ENCODE data around the gene VPS26A. TPM values are rescaled to one million over a fixed set of nuclear protein-coding genes. Genes with fewer than 3 reads are reported as not detected.

VPS26A gene
- 20.3 TPM for total RNA-seq
- 10 to 100 TPM; 34.4 to 51.2 (median 41.1) TPM for polyA plus RNA-seq (ENCODE audit: insufficient read depth in 1 of 8, insufficient read length in 8 of 8, low replicate concordance in 1 of 8)
- long read RNA-seq, donor 1, transcript VPS26A-201 (9 exons, 2,697 nt) = major isoform, 10 of 10 reads
- long read RNA-seq, donor 1, partial matches to known transcripts = 0 of 10 reads
- long read RNA-seq, donor 1, other reads (novel, unspliced or antisense) = 0 of 10 reads
- long read RNA-seq, donor 2, transcript VPS26A-201 (9 exons, 2,697 nt) = major isoform, 5 of 5 reads
- long read RNA-seq, donor 2, partial matches to known transcripts = 0 of 5 reads
- long read RNA-seq, donor 2, other reads (novel, unspliced or antisense) = 0 of 5 reads
- long read RNA-seq, donor 3, transcript VPS26A-201 (9 exons, 2,697 nt) = major isoform, 17 of 32 reads
- long read RNA-seq, donor 3, partial matches to known transcripts = 14 of 32 reads
- long read RNA-seq, donor 3, other reads (novel, unspliced or antisense) = 0 of 32 reads
- long read RNA-seq, donor 4, transcript VPS26A-201 (9 exons, 2,697 nt) = major isoform, 5 of 5 reads
- long read RNA-seq, donor 4, partial matches to known transcripts = 0 of 5 reads
- long read RNA-seq, donor 4, other reads (novel, unspliced or antisense) = 0 of 5 reads
- long read RNA-seq, donor 5, transcript VPS26A-201 (9 exons, 2,697 nt) = major isoform, 21 of 36 reads
- long read RNA-seq, donor 5, partial matches to known transcripts = 15 of 36 reads
- long read RNA-seq, donor 5, other reads (novel, unspliced or antisense) = 0 of 36 reads
- long read RNA-seq, donor 6, transcript VPS26A-201 (9 exons, 2,697 nt) = major isoform, 14 of 19 reads
- long read RNA-seq, donor 6, partial matches to known transcripts = 5 of 19 reads
- long read RNA-seq, donor 6, other reads (novel, unspliced or antisense) = 0 of 19 reads
- long read RNA-seq, donor 7, transcript VPS26A-201 (9 exons, 2,697 nt) = major isoform, 16 of 31 reads
- long read RNA-seq, donor 7, partial matches to known transcripts = 14 of 31 reads
- long read RNA-seq, donor 7, other reads (novel, unspliced or antisense) = 0 of 31 reads
- long read RNA-seq, donor 8, transcript VPS26A-201 (9 exons, 2,697 nt) = major isoform, 14 of 23 reads
- long read RNA-seq, donor 8, partial matches to known transcripts = 8 of 23 reads
- long read RNA-seq, donor 8, other reads (novel, unspliced or antisense) = 0 of 23 reads
- long read RNA-seq, donor 9, transcript VPS26A-201 (9 exons, 2,697 nt) = major isoform, 11 of 11 reads
- long read RNA-seq, donor 9, partial matches to known transcripts = 0 of 11 reads
- long read RNA-seq, donor 9, other reads (novel, unspliced or antisense) = 0 of 11 reads
- long read RNA-seq, donor 10, transcript VPS26A-201 (9 exons, 2,697 nt) = major isoform, 13 of 24 reads
- long read RNA-seq, donor 10, partial matches to known transcripts = 10 of 24 reads
- long read RNA-seq, donor 10, other reads (novel, unspliced or antisense) = 0 of 24 reads
- long read RNA-seq, donor 11, transcript VPS26A-201 (9 exons, 2,697 nt) = major isoform, 17 of 24 reads
- long read RNA-seq, donor 11, partial matches to known transcripts = 7 of 24 reads
- long read RNA-seq, donor 11, other reads (novel, unspliced or antisense) = 0 of 24 reads

DNA sequence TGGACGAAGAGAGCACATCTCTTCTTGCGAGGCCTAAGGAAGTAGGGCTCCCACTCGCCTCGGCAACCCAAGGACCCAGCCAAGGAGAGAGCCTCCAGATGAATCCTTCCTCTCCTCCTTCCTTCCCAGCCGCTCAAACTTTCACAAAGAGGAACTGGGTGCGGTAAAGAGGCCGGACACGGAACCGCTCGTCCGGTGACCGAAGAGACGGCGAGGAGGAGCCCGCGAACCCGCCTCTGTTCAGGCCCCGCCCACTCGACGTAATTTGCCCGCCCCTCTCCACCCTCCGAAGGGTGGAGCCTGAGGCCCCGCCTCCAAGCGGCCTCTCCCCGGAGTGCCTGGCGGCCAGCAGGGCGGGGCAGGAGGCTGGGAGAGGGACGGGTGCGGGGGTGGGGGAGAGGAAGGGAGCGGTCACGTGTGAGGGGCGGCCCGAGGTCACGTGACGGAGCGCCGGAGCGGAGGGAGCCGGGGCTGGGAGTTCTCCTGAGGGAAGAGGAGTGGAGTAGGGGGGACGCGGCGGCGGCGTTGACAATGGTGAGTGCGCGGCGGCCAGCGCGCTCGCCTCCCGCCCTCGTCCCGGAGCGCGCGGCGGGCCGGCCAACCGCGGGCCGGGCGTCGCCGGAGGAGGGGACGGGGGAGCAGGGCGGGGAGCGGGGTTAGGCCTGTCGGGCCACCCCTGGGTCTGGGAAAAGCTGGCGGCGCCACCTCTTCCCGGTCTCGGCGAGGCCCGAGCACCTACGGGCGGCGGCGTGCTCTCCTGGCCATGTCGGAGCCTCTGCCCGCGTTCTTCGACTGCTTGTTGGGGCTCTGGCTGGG lies at the start of gene VPS26A:
Gene VPS26A, plus strand, starts transcription at position 432 of the 816 bp plus-strand sequence. Its CDS starts 100 bp downstream, at position 532.
- DNase-seq = peak; percentile 99
- no peaks in the 10 kb centered on the region for H3K27me3 ChIP-seq (ENCODE audit: control insufficient read depth, insufficient read depth, low read length)
- WGBS (ENCODE audit: insufficient coverage) = under 1% methylated on average over 68 of the region's 82 CpGs
- peak within 1 kb of the TSS; percentile 100 for H3K27ac ChIP-seq (ENCODE audit: low read length)
- H3K4me1 ChIP-seq (ENCODE audit: control insufficient read depth, insufficient read depth, low read length) = peaks cover 4% of the 10 kb centered on the region
- no peaks in the 10 kb centered on the region for H3K9me3 ChIP-seq (replicated peaks; ENCODE audit: control insufficient read depth, low read depth, low read length)
- no peaks in the 10 kb centered on the region for H3K36me3 ChIP-seq (ENCODE audit: control insufficient read depth, insufficient read depth, low read length)
- H3K4me3 ChIP-seq (ENCODE audit: low read length) = peak within 1 kb of the TSS; percentile 91

DNA sequence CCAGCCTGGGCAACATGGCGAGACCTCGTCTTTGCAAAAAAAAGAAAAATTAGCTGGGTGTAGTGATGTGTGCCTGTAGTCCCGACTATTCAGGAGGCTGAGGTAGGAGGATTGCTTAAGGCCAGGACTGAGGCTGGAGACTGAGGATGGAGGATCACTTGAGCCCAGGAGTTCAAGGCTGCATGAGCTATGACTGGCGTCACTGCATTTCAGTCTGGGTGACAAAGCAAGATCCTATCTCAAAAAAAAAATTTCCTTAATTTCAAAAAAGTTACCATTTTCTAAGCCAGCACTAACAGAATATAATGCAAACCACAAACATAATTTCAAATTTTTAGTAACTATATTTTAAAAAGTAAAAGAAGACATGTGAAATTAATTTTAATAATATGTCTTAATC lies 49.4 kb upstream of the VPS26A start:
- Histone ChIP-seq H3K4me3 (ENCODE audit: low read length) (no peak overlapping the region), H3K27ac (ENCODE audit: low read length) (no peak overlapping the region), H3K27me3 (ENCODE audit: control insufficient read depth, insufficient read depth, low read length) (no peaks in the 10 kb centered on the region), H3K4me1 (ENCODE audit: control insufficient read depth, insufficient read depth, low read length) (peaks cover 2% of the 10 kb centered on the region), H3K36me3 (ENCODE audit: control insufficient read depth, insufficient read depth, low read length) (no peaks in the 10 kb centered on the region), H3K9me3 (replicated peaks; ENCODE audit: control insufficient read depth, low read depth, low read length) (no peaks in the 10 kb centered on the region)
- 100% methylated on average over 3 of the region's 4 CpGs for WGBS (ENCODE audit: insufficient coverage)
- no peak for DNase-seq

GRCh38 chr10:69075431-69075830 lies 48.5 kb upstream of the VPS26A start:
- H3K27me3 ChIP-seq (ENCODE audit: control insufficient read depth, insufficient read depth, low read length) = no peaks in the 10 kb centered on the region
- no peak for DNase-seq
- H3K9me3 ChIP-seq (replicated peaks; ENCODE audit: control insufficient read depth, low read depth, low read length) = no peaks in the 10 kb centered on the region
- H3K36me3 ChIP-seq (ENCODE audit: control insufficient read depth, insufficient read depth, low read length) = no peaks in the 10 kb centered on the region
- no CpG with 5 or more reads among the region's 4 CpGs for WGBS (ENCODE audit: insufficient coverage)
- no peaks in the 10 kb centered on the region for H3K4me1 ChIP-seq (ENCODE audit: control insufficient read depth, insufficient read depth, low read length)
- no peak overlapping the region for H3K27ac ChIP-seq (ENCODE audit: low read length)
- no peak overlapping the region for H3K4me3 ChIP-seq (ENCODE audit: low read length)

- H3K9me3 ChIP-seq (replicated peaks; ENCODE audit: control insufficient read depth, low read depth, low read length) = no peaks in the 10 kb centered on the region
- H3K27ac ChIP-seq (ENCODE audit: low read length) = no peak overlapping the region
- no peaks in the 10 kb centered on the region for H3K27me3 ChIP-seq (ENCODE audit: control insufficient read depth, insufficient read depth, low read length)
- H3K4me1 ChIP-seq (ENCODE audit: control insufficient read depth, insufficient read depth, low read length) = no peaks in the 10 kb centered on the region
- no peak for DNase-seq
- no peak overlapping the region for H3K4me3 ChIP-seq (ENCODE audit: low read length)
- no peaks in the 10 kb centered on the region for H3K36me3 ChIP-seq (ENCODE audit: control insufficient read depth, insufficient read depth, low read length)
- WGBS (ENCODE audit: insufficient coverage) = no CpG with 5 or more reads among the region's 2 CpGs
These were observed 45.7 kb upstream of the VPS26A start for GRCh38 chr10:69078311-69078710.

DNA sequence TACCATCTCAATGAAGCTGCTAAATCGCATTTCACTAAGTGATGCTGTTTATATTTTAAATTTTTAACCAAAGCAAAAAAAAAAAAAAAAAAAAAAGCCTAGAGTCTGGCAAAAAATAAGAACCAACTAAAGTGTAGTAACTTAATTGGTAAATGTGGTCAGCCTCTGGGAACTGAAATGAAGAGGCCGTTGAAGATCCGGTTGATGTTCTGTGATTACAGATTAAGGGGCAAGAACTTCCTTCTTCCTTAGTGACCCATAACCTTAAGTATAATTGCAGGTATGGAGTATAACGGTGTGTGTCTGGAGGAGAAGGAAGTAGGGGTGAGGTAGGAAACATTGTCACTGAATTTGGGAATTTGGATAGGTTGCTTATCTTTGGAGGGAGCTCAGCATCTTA lies 43.8 kb upstream of the VPS26A start:
- Histone ChIP-seq H3K27ac (ENCODE audit: low read length) (no peak overlapping the region), H3K4me3 (ENCODE audit: low read length) (no peak overlapping the region), H3K4me1 (ENCODE audit: control insufficient read depth, insufficient read depth, low read length) (peaks cover under 1% of the 10 kb centered on the region), H3K27me3 (ENCODE audit: control insufficient read depth, insufficient read depth, low read length) (no peaks in the 10 kb centered on the region), H3K36me3 (ENCODE audit: control insufficient read depth, insufficient read depth, low read length) (no peaks in the 10 kb centered on the region), H3K9me3 (replicated peaks; ENCODE audit: control insufficient read depth, low read depth, low read length) (no peaks in the 10 kb centered on the region)
- 60% methylated on average over 2 of the region's 4 CpGs for WGBS (ENCODE audit: insufficient coverage)
- no peak for DNase-seq

DNA sequence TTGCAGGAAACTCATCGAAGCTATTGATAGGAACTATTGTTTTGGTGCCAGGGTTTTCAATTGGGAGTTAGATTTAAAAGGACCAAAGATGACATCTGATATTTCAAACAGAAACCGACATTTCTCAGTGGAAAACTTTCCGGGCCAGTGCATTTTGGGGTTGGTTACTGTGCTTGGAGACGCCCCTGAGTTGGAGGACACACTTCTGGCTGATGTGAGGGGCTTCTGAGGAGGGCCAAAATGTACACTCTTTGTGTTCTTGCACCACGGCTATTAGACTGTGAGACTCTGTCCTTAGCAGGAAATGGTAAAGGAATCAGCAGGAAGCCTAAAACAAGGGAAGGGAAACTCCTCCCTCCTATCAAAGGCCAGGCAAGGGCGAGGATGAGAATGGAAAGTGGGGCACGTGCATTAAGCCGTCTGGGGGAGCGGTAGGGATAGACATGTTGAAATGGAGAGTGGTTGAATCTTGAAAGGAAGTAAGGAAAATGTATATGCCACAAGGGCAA lies 37.9 kb upstream of the VPS26A start:
- no peaks in the 10 kb centered on the region for H3K9me3 ChIP-seq (replicated peaks; ENCODE audit: control insufficient read depth, low read depth, low read length)
- DNase-seq = peak; percentile 59
- 30% methylated on average over 7 of the region's 9 CpGs for WGBS (ENCODE audit: insufficient coverage)
- H3K4me1 ChIP-seq (ENCODE audit: control insufficient read depth, insufficient read depth, low read length) = peaks cover 11% of the 10 kb centered on the region
- H3K4me3 ChIP-seq (ENCODE audit: low read length) = no peak overlapping the region
- peak overlapping the region; percentile 72 for H3K27ac ChIP-seq (ENCODE audit: low read length)
- H3K36me3 ChIP-seq (ENCODE audit: control insufficient read depth, insufficient read depth, low read length) = no peaks in the 10 kb centered on the region
- H3K27me3 ChIP-seq (ENCODE audit: control insufficient read depth, insufficient read depth, low read length) = no peaks in the 10 kb centered on the region

DNA sequence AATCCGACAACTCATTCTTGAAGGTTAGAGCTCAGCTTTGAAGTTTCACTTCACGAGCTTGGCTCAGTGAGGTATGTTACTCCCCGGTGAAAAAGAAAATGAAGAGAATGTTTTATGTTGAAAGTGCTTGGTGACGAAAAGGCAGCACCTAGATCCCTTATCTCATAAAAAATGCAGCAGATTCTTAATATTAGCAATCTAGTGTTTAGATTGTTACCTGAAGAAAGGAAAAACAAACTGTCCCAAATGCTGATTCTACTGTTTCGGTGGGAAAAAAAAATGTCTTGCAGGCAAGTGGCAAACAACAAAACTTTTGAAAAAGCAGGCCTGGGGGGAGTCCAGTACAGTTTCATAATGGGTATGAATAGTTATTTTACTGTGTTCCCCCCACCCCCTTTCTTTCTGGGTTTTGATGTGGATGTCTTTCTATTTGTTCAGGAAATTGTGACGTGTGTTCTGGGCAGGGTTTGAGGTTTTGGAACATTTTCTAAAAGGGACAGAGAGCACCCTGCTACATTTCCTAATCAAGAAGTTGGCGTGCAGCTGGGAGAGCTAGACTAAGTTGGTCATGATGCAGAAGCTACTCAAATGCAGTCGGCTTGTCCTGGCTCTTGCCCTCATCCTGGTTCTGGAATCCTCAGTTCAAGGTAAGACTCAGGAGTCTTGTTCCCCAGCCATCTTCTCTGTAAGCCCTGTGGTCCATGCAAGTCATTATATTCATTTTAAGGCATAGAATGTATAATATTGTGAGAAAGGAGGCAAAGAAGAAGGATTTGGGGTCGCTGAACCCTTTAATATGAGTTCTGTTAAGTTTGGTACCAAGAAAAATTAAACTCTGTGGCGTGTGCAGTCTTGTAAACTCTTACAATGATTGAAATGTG lies 36.1 kb upstream of the VPS26A start, which contains the start of gene SRGN:
Gene SRGN, plus strand, starts transcription at position 514 of the 881 bp plus-strand sequence. Its CDS starts 55 bp downstream, at position 569.
- peak within 1 kb of the TSS; percentile 86 for H3K27ac ChIP-seq (ENCODE audit: low read length)
- 79% methylated on average over 2 of the region's 10 CpGs for WGBS (ENCODE audit: insufficient coverage)
- no peaks in the 10 kb centered on the region for H3K36me3 ChIP-seq (ENCODE audit: control insufficient read depth, insufficient read depth, low read length)
- peaks cover 11% of the 10 kb centered on the region for H3K4me1 ChIP-seq (ENCODE audit: control insufficient read depth, insufficient read depth, low read length)
- no peaks in the 10 kb centered on the region for H3K9me3 ChIP-seq (replicated peaks; ENCODE audit: control insufficient read depth, low read depth, low read length)
- H3K27me3 ChIP-seq (ENCODE audit: control insufficient read depth, insufficient read depth, low read length) = no peaks in the 10 kb centered on the region
- peak; percentile 87 for DNase-seq
- H3K4me3 ChIP-seq (ENCODE audit: low read length) = peak within 1 kb of the TSS; percentile 24

- Histone ChIP-seq H3K9me3 (replicated peaks; ENCODE audit: control insufficient read depth, low read depth, low read length) (no peaks in the 10 kb centered on the region), H3K4me3 (ENCODE audit: low read length) (peak overlapping the region; percentile 24), H3K36me3 (ENCODE audit: control insufficient read depth, insufficient read depth, low read length) (no peaks in the 10 kb centered on the region), H3K27me3 (ENCODE audit: control insufficient read depth, insufficient read depth, low read length) (no peaks in the 10 kb centered on the region), H3K27ac (ENCODE audit: low read length) (peak overlapping the region; percentile 86), H3K4me1 (ENCODE audit: control insufficient read depth, insufficient read depth, low read length) (peaks cover 11% of the 10 kb centered on the region)
- DNase-seq = no peak
- no CpG with 5 or more reads among the region's 3 CpGs for WGBS (ENCODE audit: insufficient coverage)
These were observed 35.6 kb upstream of the VPS26A start for GRCh38 chr10:69088471-69088769.

Data from muscle of leg (tissue), 16 donors.